Panc1 (cell line): ENCODE results near the gene HOXD9. TPM values are rescaled to one million over a fixed set of nuclear protein-coding genes. Genes with fewer than 3 reads are reported as not detected.

Source experiments
- ATAC-seq: fragments of 200-7000 bp; cut with Tn5 transposase; 2 replicates; pipeline ENCODE4 v1.9.1; 2020; ENCODE audit warnings: mild to moderate bottlenecking, moderate library complexity
- BruUV-seq: library from RNA; stranded (reverse); fragments of 400-500 nt; replicated peaks from 2 replicates; lab custom pipeline; 2021; lab: Mats Ljungman, UMichigan
- CTCF ChIA-PET: fragments of 300-600 bp; sonication (Branson Sonifier 250); formaldehyde crosslinking; loops from one replicate; lab custom pipeline; 2022; ENCODE audit warnings: antibody characterized with exemption; lab: Charles Lee
- POLR2A ChIA-PET: fragments of 300-600 bp; sonication (Branson Sonifier 250); formaldehyde crosslinking; loops from one replicate; lab custom pipeline; 2022; ENCODE audit warnings: antibody characterized with exemption; lab: Charles Lee
- DNase-seq: peaks from one replicate; pipeline ENCODE4 v3.0.0-alpha.2; 2010; ENCODE audit warnings: low read depth, low spot score
- H3K27ac ChIP-seq: 2 replicates; pipeline ENCODE4 v1.5.1; 2011; ENCODE audit warnings: mild to moderate bottlenecking, low read length, inconsistent platforms
- H3K27me3 ChIP-seq: fragments of 200-500 bp; sonication (Bioruptor generic); 2 replicates; pipeline ENCODE4 v1.6.0; 2014; ENCODE audit warnings: low read length, inconsistent platforms; ENCODE audit not compliant: control insufficient read depth, insufficient read depth
- H3K36me3 ChIP-seq: fragments of 200-500 bp; sonication (Bioruptor generic); 2 replicates; pipeline ENCODE4 v1.5.1; 2014; ENCODE audit warnings: inconsistent platforms, mild to moderate bottlenecking, low read length, moderate library complexity; ENCODE audit not compliant: control insufficient read depth, insufficient read depth
- H3K4me1 ChIP-seq: 2 replicates; pipeline ENCODE4 v1.5.1; 2011; ENCODE audit warnings: inconsistent platforms, mild to moderate bottlenecking, low read length, moderate library complexity; ENCODE audit not compliant: control insufficient read depth, insufficient read depth
- H3K4me3 ChIP-seq, 2 experiments: 2 replicates each; pipeline ENCODE4 v1.5.1; 2011 to 2012; ENCODE audit warnings: low read depth in 2 of 2, low read length in 2 of 2, mild to moderate bottlenecking in 2 of 2, inconsistent platforms in 1 of 2, moderate library complexity in 1 of 2
- H3K9me3 ChIP-seq: fragments of 200-500 bp; sonication (Bioruptor generic); 2 replicates; pipeline ENCODE4 v1.5.1; 2014; ENCODE audit warnings: low read depth, mild to moderate bottlenecking, inconsistent platforms, low read length, moderate library complexity; ENCODE audit not compliant: control insufficient read depth, insufficient read depth
- POLR2AphosphoS5 ChIP-seq: IDR thresholded peaks from 2 replicates; pipeline ENCODE4 v1.6.1; 2012; ENCODE audit warnings: mild to moderate bottlenecking, low read depth, low read length, moderate library complexity
- SIN3A ChIP-seq: IDR thresholded peaks from 2 replicates; pipeline ENCODE4 v1.6.1; 2012; ENCODE audit warnings: low read depth, mild to moderate bottlenecking, low read length, moderate library complexity, borderline replicate concordance; ENCODE audit not compliant: insufficient read depth
- TCF7L2 ChIP-seq: IDR thresholded peaks from 2 replicates; pipeline ENCODE4 v1.6.1; 2011; ENCODE audit warnings: mild to moderate bottlenecking, low read depth, low read length, inconsistent platforms
- in situ Hi-C: cut with HindIII; loops from 2 replicates; pipeline ENCODE4 v1.10.0; 2016; ENCODE audit warnings: low sequenced_read_pairs, low pct_unique_long_range_greater_than_20kb
- intact Hi-C: fragments of 100-400 bp; cut with micrococcal nuclease; formaldehyde crosslinking; loops from one replicate; pipeline ENCODE4 v1.10.0; 2022; ENCODE audit not compliant: unreplicated experiment
- total RNA-seq: library from RNA; stranded (reverse); gene quantifications from one replicate; pipeline ENCODE4 v1.2.1, GENCODE V29; 2021; ENCODE audit not compliant: unreplicated experiment
- TF ChIP-seq, protein P1 (sequence below), 2 experiments: IDR thresholded peaks; 2 replicates each; pipeline ENCODE4 v1.6.1; 2011 to 2012; ENCODE audit warnings: low read depth in 2 of 2, control low read depth in 1 of 2, low read length in 1 of 2, mild to moderate bottlenecking in 1 of 2, moderate library complexity in 1 of 2; ENCODE audit not compliant: insufficient read depth in 1 of 2
- TF ChIP-seq, protein P2 (sequence below): fragments of 450-650 bp; IDR thresholded peaks from 2 replicates; pipeline ENCODE4 v1.5.1; 2017; ENCODE audit warnings: mild to moderate bottlenecking

Gene HOXD9
- total RNA-seq, 1 experiment from 2014 or later: 0.15 TPM

DNA sequence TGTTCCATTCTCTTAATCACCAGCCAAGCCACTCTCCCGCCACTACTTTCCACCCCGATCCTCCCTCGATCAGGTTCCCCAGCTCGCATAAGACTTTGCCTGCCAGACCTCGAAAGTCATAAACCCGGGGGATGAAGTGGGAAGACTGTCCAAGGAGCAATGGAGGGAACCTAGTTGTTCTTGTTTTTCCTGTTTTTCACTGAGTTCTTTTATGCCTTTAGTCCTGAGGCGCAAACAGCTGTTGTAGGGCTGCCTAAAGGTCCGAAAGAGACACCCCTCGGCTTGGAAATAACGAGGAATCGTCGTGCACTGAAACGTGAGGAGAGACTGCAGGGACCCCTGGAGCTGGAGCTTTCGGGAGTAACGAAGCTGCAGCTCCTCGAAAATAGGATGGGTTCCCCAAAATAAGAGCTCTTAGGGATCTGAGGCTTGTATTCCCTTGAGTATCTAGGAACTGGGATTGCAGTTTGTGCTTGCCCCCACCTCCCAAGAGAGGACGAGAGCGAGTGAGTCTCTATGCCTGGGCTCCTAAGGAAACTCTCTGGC is 24.6 kb upstream of the HOXD9 start:
- intact Hi-C loops (loop anchor here (5.0 kb wide), 3 partner anchors 846 to 1401 kb away; no protein-coding TSS in a partner anchor), in situ Hi-C loops (no loop called here)
- H3K4me1 ChIP-seq: peaks cover 13% of the 10 kb centered on the region
- ChIA-PET POLR2A (interaction anchor here (0.6 kb wide), 1 partner anchor 955 kb away, joined by 7 read pairs; no protein-coding TSS in a partner anchor), CTCF (interaction anchor here (0.5 to 2.2 kb wide), 6 partner anchors 10 to 1396 kb away, joined by 3 to 10 read pairs (median 7); no protein-coding TSS in a partner anchor)
- ATAC-seq: peak; percentile 35
- no peaks in the 10 kb centered on the region for H3K9me3 ChIP-seq
- H3K4me3 ChIP-seq: peak overlapping the region; percentile 52 to 87
- TF ChIP-seq, protein P1, sequence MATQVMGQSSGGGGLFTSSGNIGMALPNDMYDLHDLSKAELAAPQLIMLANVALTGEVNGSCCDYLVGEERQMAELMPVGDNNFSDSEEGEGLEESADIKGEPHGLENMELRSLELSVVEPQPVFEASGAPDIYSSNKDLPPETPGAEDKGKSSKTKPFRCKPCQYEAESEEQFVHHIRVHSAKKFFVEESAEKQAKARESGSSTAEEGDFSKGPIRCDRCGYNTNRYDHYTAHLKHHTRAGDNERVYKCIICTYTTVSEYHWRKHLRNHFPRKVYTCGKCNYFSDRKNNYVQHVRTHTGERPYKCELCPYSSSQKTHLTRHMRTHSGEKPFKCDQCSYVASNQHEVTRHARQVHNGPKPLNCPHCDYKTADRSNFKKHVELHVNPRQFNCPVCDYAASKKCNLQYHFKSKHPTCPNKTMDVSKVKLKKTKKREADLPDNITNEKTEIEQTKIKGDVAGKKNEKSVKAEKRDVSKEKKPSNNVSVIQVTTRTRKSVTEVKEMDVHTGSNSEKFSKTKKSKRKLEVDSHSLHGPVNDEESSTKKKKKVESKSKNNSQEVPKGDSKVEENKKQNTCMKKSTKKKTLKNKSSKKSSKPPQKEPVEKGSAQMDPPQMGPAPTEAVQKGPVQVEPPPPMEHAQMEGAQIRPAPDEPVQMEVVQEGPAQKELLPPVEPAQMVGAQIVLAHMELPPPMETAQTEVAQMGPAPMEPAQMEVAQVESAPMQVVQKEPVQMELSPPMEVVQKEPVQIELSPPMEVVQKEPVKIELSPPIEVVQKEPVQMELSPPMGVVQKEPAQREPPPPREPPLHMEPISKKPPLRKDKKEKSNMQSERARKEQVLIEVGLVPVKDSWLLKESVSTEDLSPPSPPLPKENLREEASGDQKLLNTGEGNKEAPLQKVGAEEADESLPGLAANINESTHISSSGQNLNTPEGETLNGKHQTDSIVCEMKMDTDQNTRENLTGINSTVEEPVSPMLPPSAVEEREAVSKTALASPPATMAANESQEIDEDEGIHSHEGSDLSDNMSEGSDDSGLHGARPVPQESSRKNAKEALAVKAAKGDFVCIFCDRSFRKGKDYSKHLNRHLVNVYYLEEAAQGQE (IDR thresholded peaks at IDR 0.05; ENCODE audit: insufficient read depth in 1 of 2, low read depth in 2 of 2, low read length in 1 of 2): no peak
- TF ChIP-seq SIN3A (no peak), POLR2AphosphoS5 (no peak), TCF7L2 (no peak)
- TF ChIP-seq, protein P2, sequence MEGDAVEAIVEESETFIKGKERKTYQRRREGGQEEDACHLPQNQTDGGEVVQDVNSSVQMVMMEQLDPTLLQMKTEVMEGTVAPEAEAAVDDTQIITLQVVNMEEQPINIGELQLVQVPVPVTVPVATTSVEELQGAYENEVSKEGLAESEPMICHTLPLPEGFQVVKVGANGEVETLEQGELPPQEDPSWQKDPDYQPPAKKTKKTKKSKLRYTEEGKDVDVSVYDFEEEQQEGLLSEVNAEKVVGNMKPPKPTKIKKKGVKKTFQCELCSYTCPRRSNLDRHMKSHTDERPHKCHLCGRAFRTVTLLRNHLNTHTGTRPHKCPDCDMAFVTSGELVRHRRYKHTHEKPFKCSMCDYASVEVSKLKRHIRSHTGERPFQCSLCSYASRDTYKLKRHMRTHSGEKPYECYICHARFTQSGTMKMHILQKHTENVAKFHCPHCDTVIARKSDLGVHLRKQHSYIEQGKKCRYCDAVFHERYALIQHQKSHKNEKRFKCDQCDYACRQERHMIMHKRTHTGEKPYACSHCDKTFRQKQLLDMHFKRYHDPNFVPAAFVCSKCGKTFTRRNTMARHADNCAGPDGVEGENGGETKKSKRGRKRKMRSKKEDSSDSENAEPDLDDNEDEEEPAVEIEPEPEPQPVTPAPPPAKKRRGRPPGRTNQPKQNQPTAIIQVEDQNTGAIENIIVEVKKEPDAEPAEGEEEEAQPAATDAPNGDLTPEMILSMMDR: no peak; the same call in 1 of the 2 replicates
- H3K27ac ChIP-seq: no peak overlapping the region
- DNase-seq: no peak
- H3K27me3 ChIP-seq: peaks cover 5% of the 10 kb centered on the region
- BruUV-seq: no TSS peak
- no peaks in the 10 kb centered on the region for H3K36me3 ChIP-seq

DNA sequence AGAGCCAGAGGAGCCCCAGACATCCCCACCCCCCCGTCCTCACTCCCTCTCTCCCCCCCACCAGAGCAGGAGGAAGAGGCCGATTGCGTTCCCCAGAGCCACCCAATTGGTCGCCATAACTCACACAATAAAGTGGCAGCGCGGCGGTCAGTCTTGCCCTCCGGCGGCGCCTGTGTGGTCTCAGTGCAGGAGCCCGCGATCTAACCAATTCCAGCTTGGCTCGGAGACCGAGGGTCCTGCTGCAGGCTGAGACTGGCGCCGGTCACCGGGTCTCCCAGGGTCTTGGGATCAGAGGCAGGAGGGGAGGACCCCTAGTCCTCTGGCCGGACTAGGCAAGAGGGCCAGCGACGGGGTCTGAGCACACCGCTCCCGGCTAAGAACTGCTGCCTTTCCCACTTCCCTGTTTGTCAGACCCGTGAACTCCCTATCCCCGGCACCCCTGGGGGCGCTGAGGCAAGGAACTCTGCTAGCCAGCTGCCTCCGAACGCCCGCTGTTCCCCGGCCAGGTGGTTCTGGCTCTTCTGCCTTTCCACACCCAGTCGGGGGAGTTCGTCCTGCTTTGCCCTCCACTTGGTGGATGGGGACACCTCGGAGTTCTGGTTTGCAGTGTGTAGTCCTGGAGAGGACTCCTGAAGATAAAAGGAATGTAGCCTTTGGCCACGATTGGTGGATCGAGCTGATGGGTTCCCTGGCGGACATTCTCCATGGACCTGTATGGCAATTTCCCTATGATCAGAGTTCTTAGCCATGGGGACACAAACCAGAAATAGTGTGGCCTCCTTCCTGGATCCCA is 24.0 kb upstream of the HOXD9 start:
- H3K36me3 ChIP-seq: no peaks in the 10 kb centered on the region
- ChIA-PET CTCF (interaction anchor here (0.7 to 2.2 kb wide), 4 partner anchors 10 to 847 kb away, joined by 3 to 10 read pairs (median 7); no protein-coding TSS in a partner anchor), POLR2A (no interaction called here)
- no peak for DNase-seq
- TF ChIP-seq, protein P2: no peak
- no peak for TF ChIP-seq TCF7L2
- TF ChIP-seq POLR2AphosphoS5: no peak
- TF ChIP-seq, protein P1 (IDR thresholded peaks at IDR 0.05; ENCODE audit: insufficient read depth in 1 of 2, low read depth in 2 of 2, low read length in 1 of 2): no peak
- TF ChIP-seq SIN3A: no peak
- H3K27ac ChIP-seq: no peak overlapping the region
- BruUV-seq: no TSS peak
- H3K27me3 ChIP-seq: peaks cover 5% of the 10 kb centered on the region
- no peaks in the 10 kb centered on the region for H3K9me3 ChIP-seq
- peak overlapping the region; percentile 52 to 87; a peak in 3 of 4 replicates for H3K4me3 ChIP-seq
- ATAC-seq: no peak; the same call in 1 of the 2 replicates
- intact Hi-C loops (loop anchor here (5.0 kb wide), 3 partner anchors 846 to 1401 kb away; no protein-coding TSS in a partner anchor), in situ Hi-C loops (no loop called here)
- H3K4me1 ChIP-seq: peaks cover 13% of the 10 kb centered on the region
